Central memory CD8-positive, alpha-beta T cell (primary cell): Measurements from ENCODE around the gene TEF.
A peak's percentile ranks its signal among the peaks of the same experiment; 100 is the strongest.

Experiments used
- ATAC-seq: fragments of 150-1000 bp; cut with Tn5 transposase; replicated peaks from 2 replicates; pipeline ENCODE4 v1.10.0; 2022; ENCODE audit warnings: mild to moderate bottlenecking, moderate FRiP score, moderate number of reproducible peaks; ENCODE audit not compliant: poor library complexity, severe bottlenecking; ENCODE audit errors: extremely low read depth
- DNase-seq, 2 donors: peaks; one replicate each; pipeline ENCODE4 v3.0.0; 2021; ENCODE audit warnings: low spot score in 2 of 2
- H3K27ac Mint-ChIP-seq: one replicate; pipeline ENCODE4 v1.8.0; 2022; ENCODE audit warnings: low read depth, mild to moderate bottlenecking, moderate library complexity, mixed read lengths
- H3K27me3 Mint-ChIP-seq: one replicate; pipeline ENCODE4 v1.8.0; 2022; ENCODE audit warnings: mixed read lengths
- H3K36me3 Mint-ChIP-seq: one replicate; pipeline ENCODE4 v1.8.0; 2022; ENCODE audit warnings: mild to moderate bottlenecking, moderate library complexity, mixed read lengths; ENCODE audit not compliant: insufficient read depth
- H3K4me1 Mint-ChIP-seq: one replicate; pipeline ENCODE4 v1.8.0; 2022; ENCODE audit warnings: mixed read lengths
- H3K4me3 Mint-ChIP-seq: one replicate; pipeline ENCODE4 v1.8.0; 2022; ENCODE audit warnings: mild to moderate bottlenecking, moderate library complexity, mixed read lengths
- H3K9me3 Mint-ChIP-seq: one replicate; pipeline ENCODE4 v1.8.0; 2022; ENCODE audit warnings: mixed read lengths

Gene TEF

GRCh38 chr22:41381329-41382097 is at the start of gene TEF:
Gene TEF (plus strand): TSS chr22:41381942. CDS start chr22:41382045, 103 bp downstream.
- Mint-ChIP-seq H3K4me1 (peaks cover 11% of the 10 kb centered on the region), H3K27ac (peak within 1 kb of the TSS; percentile 93), H3K9me3 (no peaks in the 10 kb centered on the region), H3K27me3 (no peaks in the 10 kb centered on the region), H3K36me3 (peaks cover 10% of the 10 kb centered on the region), H3K4me3 (peak within 1 kb of the TSS; percentile 85)
- peak; percentile 91 to 97 for DNase-seq
- peak; percentile 91 for ATAC-seq

- Mint-ChIP-seq H3K36me3 (peaks cover 35% of the 10 kb centered on the region), H3K4me1 (peaks cover 7% of the 10 kb centered on the region), H3K9me3 (no peaks in the 10 kb centered on the region), H3K4me3 (no peak overlapping the region), H3K27me3 (no peaks in the 10 kb centered on the region), H3K27ac (peak overlapping the region; percentile 61)
- DNase-seq: no peak
- no peak for ATAC-seq
Measured at GRCh38 chr22:41332217-41332939, 49.4 kb upstream of the TEF start.

- DNase-seq (no peak), ATAC-seq (no peak)
- H3K9me3 Mint-ChIP-seq: no peaks in the 10 kb centered on the region
- peaks cover 7% of the 10 kb centered on the region for H3K4me1 Mint-ChIP-seq
- no peak overlapping the region for H3K27ac Mint-ChIP-seq
- H3K27me3 Mint-ChIP-seq: no peaks in the 10 kb centered on the region
- H3K4me3 Mint-ChIP-seq: no peak overlapping the region
- peaks cover 27% of the 10 kb centered on the region for H3K36me3 Mint-ChIP-seq
Measured at GRCh38 chr22:41333806-41334205, 47.9 kb upstream of the TEF start.

- Mint-ChIP-seq H3K9me3 (no peaks in the 10 kb centered on the region), H3K4me1 (peaks cover 7% of the 10 kb centered on the region), H3K27ac (no peak overlapping the region), H3K4me3 (no peak overlapping the region), H3K36me3 (peaks cover 27% of the 10 kb centered on the region), H3K27me3 (no peaks in the 10 kb centered on the region)
- no peak for DNase-seq
- no peak for ATAC-seq
Measured at GRCh38 chr22:41334215-41334614, 47.5 kb upstream of the TEF start.

- no peaks in the 10 kb centered on the region for H3K9me3 Mint-ChIP-seq
- peaks cover 22% of the 10 kb centered on the region for H3K36me3 Mint-ChIP-seq
- ATAC-seq (no peak), DNase-seq (no peak)
- peaks cover 7% of the 10 kb centered on the region for H3K4me1 Mint-ChIP-seq
- no peaks in the 10 kb centered on the region for H3K27me3 Mint-ChIP-seq
- no peak overlapping the region for H3K4me3 Mint-ChIP-seq
- peak overlapping the region; percentile 2 for H3K27ac Mint-ChIP-seq
Measured at GRCh38 chr22:41334951-41335635, 46.6 kb upstream of the TEF start.

GRCh38 chr22:41338614-41339212 is 43.0 kb upstream of the TEF start:
- Mint-ChIP-seq H3K4me1 (peaks cover 7% of the 10 kb centered on the region), H3K27me3 (no peaks in the 10 kb centered on the region), H3K27ac (no peak overlapping the region), H3K36me3 (peaks cover 15% of the 10 kb centered on the region), H3K9me3 (no peaks in the 10 kb centered on the region), H3K4me3 (no peak overlapping the region)
- DNase-seq (no peak), ATAC-seq (no peak)

- peaks cover 20% of the 10 kb centered on the region for H3K36me3 Mint-ChIP-seq
- DNase-seq (no peak), ATAC-seq (no peak)
- H3K9me3 Mint-ChIP-seq: no peaks in the 10 kb centered on the region
- H3K4me3 Mint-ChIP-seq: no peak overlapping the region
- no peak overlapping the region for H3K27ac Mint-ChIP-seq
- peaks cover 7% of the 10 kb centered on the region for H3K4me1 Mint-ChIP-seq
- H3K27me3 Mint-ChIP-seq: no peaks in the 10 kb centered on the region
Measured at GRCh38 chr22:41339823-41340222, 41.9 kb upstream of the TEF start.

- H3K27ac Mint-ChIP-seq: no peak overlapping the region
- H3K27me3 Mint-ChIP-seq: no peaks in the 10 kb centered on the region
- peaks cover 4% of the 10 kb centered on the region for H3K4me1 Mint-ChIP-seq
- H3K4me3 Mint-ChIP-seq: no peak overlapping the region
- no peaks in the 10 kb centered on the region for H3K9me3 Mint-ChIP-seq
- no peak for ATAC-seq
- no peak for DNase-seq
- H3K36me3 Mint-ChIP-seq: peaks cover 20% of the 10 kb centered on the region
Measured at GRCh38 chr22:41340357-41340756, 41.4 kb upstream of the TEF start.

GRCh38 chr22:41341012-41341411 is 40.7 kb upstream of the TEF start:
- Mint-ChIP-seq H3K27me3 (no peaks in the 10 kb centered on the region), H3K4me1 (no peaks in the 10 kb centered on the region), H3K9me3 (no peaks in the 10 kb centered on the region), H3K27ac (no peak overlapping the region), H3K36me3 (peaks cover 17% of the 10 kb centered on the region), H3K4me3 (no peak overlapping the region)
- DNase-seq (no peak), ATAC-seq (no peak)

- Mint-ChIP-seq H3K4me1 (no peaks in the 10 kb centered on the region), H3K9me3 (no peaks in the 10 kb centered on the region), H3K36me3 (peaks cover 20% of the 10 kb centered on the region), H3K4me3 (no peak overlapping the region), H3K27me3 (no peaks in the 10 kb centered on the region), H3K27ac (no peak overlapping the region)
- no peak for ATAC-seq
- DNase-seq: no peak
Measured at GRCh38 chr22:41341990-41342389, 39.8 kb upstream of the TEF start.

- H3K4me3 Mint-ChIP-seq: no peak overlapping the region
- ATAC-seq (no peak), DNase-seq (no peak)
- H3K27me3 Mint-ChIP-seq: no peaks in the 10 kb centered on the region
- no peaks in the 10 kb centered on the region for H3K9me3 Mint-ChIP-seq
- H3K36me3 Mint-ChIP-seq: peaks cover 19% of the 10 kb centered on the region
- no peaks in the 10 kb centered on the region for H3K4me1 Mint-ChIP-seq
- H3K27ac Mint-ChIP-seq: no peak overlapping the region
Measured at GRCh38 chr22:41343300-41343699, 38.4 kb upstream of the TEF start.

GRCh38 chr22:41343717-41344116 is 38.0 kb upstream of the TEF start:
- H3K27ac Mint-ChIP-seq: no peak overlapping the region
- ATAC-seq: no peak

More at GRCh38 chr22:41343717-41344116, 38.0 kb upstream of the TEF start:
- DNase-seq: no peak
- Mint-ChIP-seq H3K4me3 (no peak overlapping the region), H3K4me1 (no peaks in the 10 kb centered on the region), H3K9me3 (no peaks in the 10 kb centered on the region), H3K27me3 (no peaks in the 10 kb centered on the region), H3K36me3 (peaks cover 19% of the 10 kb centered on the region)
